ENCODE measurements around the gene HLA-DMA.

Gene HLA-DMA

DNA sequence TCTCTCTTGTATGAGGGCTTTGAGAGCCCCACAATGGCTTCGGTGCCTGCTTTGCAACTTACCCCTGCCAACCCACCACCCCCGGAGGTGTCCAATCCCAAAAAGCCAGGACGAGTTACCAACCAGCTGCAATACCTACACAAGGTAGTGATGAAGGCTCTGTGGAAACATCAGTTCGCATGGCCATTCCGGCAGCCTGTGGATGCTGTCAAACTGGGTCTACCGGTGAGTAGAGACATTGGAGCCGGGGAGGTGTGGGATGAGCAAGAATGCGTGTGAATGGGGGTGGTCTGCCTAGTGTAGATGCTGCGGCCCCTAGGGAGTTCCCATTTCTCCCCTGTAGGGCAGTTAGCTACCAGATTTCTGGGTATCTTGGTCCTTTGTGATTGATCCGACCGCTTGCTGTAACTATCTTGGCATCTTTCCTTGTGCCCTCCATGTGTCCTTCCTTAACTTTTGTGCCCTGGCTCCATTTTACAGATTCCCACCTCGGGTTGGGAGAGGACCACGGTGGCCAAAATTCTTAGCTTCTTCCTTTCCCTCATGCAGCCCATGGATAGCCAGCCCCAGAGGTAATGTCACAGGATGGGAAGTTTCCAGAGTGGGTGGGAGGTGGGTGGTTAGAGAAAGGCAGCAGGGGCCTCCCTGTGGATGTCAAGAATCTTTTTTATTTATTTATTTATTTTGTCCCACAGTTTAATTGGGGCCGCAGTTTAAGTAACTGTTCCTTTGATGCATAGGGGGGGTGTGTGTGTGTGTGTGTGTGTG is 21.8 kb upstream of the HLA-DMA start:
- DNase-seq (ENCODE audit: low read depth, low spot score) = no peak

DNA sequence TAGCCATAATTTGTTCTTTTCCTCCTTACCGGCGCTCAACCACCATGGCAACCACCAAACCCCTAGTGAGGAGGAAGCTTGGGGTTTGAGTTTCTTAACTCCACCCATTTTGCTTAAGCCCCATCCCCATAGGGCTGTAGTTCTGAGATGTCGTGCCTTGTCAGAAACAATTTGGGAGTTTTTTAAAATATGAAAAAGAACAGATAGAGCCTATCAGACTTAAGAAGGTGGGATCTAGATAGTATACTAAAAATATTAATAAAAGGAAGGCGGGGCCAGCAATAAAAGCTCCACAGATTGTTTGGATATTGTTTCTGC is 21.1 kb upstream of the HLA-DMA start:
- no peak for DNase-seq (ENCODE audit: low read depth, low spot score)

DNA sequence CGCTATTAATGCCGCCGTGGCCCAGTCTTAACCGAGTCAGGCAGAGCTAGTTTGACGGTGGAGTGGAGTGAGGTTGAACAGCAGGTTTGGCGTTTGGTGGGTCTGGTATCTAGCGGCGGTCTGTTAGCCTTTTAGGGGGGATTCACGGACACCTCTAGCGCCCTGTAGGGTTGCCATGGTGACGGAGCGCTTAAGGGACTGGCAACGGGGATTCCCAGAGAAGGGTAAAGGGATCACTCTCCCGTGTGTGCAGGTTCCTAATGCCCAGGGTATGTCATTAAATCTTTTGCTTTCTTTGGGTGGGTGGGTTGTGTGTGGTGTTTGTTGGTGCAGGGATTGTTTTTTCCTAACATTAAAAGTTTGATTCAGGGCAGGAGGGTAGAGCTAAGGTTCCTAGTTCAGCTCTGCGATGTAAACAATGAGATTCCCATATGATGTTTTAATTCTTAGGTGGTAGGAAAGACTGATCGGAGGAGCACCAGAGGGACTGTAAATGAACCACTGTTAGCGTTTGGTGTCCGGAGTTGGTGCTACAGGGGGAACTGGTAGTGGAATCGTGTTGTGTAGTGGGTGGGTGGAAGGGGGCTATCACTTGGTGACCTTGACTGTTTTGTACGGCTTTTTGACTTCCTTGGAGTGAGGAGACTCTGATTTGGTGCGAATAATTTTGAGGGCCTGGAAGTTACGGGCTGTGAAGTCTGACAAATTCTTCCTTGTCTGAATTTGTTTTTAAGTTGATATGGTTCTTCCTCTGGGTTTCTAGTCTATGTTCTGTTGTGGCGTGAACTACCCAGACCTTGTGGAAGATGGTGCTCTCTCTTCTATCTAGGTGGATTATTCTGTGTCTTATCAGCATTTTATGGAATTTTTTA is 20.5 kb upstream of the HLA-DMA start:
- DNase-seq (ENCODE audit: low read depth, low spot score) = no peak

DNA sequence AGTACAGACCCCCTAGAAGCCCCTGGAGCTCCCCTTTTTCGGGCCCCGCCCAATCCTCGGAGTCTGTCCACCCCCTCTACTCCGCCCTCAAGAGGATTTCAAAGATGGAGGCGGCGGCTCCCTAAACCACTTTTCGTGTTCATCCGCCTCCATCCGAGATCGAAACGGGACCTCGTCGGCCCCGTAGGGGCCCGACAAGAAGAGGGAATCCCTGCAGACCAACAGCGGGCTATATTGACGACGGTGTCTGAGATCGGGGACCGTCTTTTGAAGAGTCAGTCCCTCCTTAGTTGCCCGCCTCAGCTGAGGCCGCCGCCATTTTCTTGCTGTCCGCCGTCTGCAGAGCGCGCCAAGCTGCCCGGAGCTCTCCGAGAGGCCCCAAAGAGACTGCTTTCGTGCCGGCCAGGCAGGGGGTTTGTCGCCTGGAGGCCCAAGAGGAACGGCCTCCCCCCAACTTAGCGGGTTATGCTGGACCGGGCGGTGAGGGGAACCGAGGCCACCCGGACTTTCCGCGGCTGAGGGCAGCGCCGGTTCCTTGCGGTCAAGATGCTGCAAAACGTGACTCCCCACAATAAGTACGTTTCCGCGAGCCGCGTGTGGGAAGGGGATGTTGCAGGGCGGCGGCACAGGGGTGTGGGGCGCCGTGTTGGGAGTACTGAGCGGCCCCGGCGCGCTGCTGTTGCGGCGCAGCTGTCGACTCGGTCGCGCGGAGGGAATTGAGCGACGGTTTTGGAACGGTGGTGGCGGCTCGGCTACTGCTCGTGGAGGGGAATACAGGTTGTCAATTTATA is 19.7 kb upstream of the HLA-DMA start:
- no peak for DNase-seq (ENCODE audit: low read depth, low spot score)

DNA sequence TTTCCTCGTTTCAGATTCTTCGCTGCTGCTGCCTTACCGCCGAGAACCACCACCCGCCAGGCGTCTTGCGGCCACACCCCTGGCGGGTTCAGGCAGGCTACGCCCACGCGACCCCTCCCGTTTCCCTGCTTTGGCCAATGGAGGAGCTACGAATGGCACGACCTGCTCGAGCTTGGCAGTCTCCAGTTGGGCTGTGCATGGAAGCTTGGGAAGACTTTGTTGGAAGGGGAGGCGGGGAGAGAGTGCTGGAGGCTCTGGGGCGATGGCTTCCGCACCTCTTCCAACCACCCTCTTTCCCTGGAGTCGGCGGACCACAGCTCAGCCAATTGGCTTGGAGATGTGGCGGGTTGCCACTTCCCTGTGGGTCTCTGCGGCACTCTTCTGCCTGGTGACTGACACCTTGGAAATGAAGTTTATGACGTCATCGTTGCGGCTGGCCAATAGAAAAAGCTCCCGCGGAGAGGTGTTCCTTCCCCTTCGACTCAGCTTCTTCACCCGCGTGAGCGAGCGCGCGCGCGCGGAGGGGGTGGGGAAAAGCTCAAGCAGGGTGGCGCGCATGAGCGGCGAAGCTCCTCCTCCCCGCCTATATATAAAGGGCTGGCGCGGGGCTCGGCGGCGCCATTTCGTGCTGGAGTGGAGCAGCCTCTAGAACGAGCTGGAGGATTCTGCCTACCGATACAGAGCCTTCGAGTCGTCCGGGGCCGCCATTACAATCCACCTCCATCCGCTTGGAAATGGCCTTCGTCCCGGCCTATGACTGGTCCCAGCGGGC is 18.9 kb upstream of the HLA-DMA start:
- DNase-seq (ENCODE audit: low read depth, low spot score) = no peak

DNA sequence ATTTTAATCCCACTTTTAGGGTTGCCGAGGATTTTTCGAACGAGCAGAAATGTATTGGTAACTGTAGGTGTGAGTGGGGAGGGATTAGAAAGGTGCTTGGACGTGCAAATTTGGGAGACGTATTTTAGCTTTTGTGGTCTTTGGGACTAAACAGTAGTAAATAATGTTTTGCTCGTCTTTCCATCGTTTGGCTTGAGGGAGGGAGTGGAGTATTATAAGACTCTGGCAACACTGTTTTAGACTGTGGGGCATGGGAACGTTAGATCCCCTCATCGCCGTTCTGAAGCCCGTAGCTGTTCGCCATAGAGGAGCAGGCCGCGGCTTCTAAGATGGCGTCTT is 18.3 kb upstream of the HLA-DMA start:
- no peak for DNase-seq (ENCODE audit: low read depth, low spot score)

DNA sequence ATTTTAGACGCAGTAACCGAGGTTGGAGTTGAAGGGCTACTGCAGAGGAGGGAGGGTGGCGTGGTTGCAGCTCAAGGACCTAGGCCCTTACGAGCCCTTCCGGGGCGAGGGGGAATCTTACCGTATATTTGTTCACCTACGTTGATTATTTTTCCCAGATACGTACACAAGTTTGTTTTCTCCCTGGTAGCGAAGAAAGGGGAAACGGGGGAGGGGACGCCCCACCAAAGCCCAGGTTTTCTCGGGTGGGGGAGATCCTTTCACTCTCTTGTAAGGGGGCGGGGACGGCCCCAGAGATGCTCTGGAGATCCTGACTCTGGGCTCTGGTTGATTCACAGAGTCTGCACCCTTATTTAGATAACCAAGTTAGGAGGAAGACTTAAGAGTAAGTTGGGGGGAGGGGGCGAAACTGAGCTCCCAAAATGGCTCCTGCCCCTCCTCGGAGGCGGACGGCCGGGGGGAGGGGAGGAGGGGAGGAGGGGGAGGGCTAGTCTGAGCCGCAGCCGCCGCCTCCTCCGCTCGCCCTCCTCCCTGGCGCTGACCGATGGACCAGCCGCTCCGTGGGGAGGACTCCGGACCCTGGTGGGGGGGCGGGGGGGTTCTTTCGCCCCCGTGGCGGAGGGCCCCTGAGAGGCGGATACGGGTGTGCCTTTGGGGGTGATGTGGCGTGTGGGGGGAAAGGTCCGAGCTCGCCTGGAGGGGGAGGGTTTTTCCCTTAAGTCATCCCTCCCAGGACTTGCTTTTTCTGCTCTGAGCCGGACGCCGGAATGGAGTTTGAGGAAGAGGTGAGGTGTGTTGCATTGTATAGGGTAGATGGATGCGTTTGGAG is 17.7 kb upstream of the HLA-DMA start:
- DNase-seq (ENCODE audit: low read depth, low spot score) = no peak

DNA sequence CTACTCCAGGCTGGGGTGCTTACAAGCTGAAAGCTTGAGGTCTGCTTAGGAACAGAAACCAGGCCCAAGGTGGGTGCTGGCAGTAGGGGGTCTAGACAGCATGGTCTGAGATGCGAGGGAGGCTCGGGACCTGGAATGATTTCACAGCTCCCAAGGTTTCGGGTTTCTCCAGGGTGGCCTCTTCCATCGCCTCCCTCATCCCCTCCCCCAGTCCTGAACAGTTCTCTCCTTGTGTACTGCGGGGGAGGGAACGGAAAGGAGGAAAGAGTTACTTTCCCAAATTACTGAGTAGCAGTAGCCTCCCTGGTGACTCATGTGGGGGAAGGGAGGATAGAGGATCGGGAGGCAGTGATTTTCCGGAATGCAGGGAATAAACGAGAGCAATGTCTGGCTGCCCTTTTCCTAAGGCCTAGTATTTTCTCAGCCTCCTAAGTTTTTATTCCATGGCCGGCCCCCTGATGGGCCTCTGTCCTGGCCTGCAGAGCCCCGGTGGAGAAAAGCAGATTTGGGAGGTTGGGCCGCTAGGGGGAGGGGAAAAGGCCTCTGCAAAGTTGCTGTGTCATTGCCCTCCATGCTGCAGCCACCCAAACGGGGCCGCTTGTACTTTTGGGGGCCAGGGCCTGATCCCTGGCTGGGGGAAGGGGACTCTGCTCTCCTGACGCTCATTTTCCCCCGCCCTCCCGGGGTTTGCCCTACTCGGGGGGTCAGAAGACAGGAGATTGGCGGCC is 17.0 kb upstream of the HLA-DMA start:
- no peak for DNase-seq (ENCODE audit: low read depth, low spot score)

DNA sequence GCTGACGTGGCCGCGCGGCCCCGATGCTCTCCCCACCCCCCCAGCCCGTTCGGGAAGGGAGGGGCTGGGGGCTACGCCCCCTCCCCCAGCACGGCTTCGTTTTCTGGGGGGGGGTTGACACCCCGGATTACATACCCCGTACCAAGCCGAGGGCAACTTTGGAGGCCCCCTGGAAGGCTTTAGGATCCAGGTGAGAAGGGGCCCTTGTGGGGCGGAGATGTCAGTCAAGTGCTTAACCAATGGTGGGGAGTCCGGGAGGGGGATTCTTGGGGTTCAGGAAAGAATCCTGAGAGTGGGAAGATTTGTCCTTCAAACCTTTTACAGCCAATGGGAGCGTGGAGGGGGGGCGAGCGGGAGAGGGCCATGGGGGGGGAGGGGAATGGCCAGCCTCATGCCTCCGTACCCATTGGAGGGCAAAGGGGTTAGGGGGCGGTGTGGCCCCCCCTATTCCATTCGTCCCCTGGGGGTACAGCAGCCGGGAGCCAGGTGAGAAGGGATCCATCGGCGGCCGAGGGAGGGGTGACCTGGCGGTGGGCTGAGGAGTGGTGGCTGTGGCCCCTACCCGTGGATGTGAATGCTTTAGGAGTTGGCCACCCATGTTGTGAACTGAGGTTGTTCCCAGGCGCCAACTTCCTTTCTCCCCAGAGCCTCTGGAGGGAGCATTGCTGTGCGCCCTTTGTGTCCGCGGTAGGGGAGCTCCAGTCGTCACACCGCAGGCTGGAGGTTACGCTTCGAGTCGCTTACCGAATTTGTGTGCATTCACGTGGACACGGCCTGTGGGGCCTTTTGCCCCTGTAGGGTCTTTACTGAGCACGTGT is 16.2 kb upstream of the HLA-DMA start:
- DNase-seq (ENCODE audit: low read depth, low spot score) = no peak

DNA sequence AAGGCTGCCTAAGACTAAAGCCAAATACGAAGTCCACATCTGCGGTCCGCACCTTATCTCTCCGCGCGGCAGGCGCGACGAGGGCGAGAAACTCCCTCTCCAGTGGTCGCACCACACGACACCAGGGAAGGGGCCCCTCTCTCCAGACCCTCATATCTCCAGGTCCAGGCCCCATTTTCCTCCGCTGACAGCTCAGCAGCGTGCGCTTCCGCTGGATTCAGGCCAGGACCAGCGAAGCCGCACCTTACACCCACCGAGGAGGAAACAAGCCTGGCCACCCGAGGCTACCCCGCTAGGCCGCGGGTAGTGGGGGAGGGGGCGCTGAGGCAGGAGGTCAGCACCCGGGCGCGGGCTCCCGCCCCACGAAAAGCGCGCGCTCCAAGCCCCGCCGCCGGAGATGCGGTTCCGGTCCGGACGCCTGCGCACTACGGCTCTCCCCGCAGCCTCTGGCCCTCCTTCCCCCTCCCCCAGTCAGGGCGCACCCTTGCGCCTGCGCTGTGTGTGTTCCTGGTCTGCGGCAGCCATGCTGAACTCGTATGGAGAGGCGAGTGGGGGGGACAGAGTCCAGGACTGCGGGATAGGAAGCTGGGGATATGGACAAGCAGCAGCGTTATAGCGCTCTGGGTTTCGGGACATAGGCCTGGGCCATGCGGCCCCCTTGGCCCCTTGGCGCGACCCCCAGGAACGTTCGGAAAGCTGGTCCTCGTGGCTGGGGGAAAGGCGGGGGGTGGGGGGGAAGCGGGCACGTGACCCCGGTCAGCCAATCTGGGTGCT is 15.4 kb upstream of the HLA-DMA start, which contains the start of gene BRD2:
Gene BRD2 (plus strand): TSS at position 502 of the 774 bp plus-strand sequence. CDS start 4,305 bp downstream, outside the sequence.
- DNase-seq (ENCODE audit: low read depth, low spot score) = no peak

DNA sequence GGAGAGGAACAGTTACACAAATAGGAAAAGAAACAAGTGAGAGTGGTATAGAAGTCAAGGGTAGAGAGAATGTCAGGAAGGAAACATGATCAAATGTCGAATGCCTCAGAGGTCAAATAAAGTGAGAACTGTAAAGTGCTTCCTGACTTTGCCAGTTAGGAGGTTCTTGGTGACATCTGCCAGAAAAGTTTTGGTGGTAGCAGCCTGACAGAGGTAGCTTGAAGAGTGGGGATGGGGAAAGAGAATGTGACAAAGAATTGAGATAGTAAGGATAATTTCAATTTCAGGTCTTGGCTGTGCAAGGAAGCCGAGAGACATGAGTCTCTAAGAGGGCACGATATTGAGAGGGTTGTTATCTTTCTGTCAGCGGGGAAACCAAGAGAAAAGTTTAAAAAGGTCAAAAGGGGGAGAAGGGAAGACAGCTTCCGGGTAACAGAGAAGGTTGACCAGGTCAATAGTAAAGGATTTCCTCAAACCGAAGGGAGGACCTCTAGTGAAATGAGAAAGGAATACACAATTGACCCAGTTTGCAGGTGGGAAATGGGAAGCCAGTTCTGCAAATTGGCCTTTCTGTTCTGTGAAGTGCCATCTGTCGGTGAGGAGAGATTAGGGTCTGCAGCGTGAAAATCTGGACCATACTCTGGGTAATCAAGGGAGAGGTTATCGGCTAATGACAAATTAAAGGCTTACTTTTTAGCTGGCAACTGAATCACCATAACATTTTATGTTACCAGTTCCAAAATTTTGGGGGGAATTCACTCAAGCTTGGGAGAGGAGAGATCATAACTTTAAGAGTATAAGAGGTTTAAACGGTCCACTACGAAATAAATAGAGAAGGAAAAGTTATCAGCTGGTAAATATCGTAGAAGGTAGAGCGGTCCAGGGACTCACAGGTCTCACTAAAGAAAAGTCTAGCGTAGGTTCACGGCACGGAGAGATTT is 14.5 kb upstream of the HLA-DMA start:
- no peak for DNase-seq (ENCODE audit: low read depth, low spot score)

DNA sequence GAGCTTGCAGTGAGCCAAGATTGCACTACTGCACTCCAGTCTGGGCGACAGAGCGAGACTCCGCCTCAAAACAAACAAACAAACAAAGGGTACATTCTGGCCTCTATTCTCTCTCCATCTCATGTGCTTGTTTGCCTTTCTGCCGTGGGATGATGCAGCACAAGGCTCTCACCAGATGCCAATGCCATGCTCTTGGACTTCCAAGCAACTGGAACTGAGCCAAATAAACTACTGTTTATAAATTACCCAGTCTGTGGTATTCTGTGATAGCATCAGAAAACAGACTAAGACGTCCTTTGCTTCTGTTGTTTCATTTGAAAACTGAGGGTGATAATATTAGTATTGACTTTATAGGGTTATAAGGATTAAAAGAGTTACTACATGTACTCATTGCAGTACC is 11.9 kb upstream of the HLA-DMA start:
- DNase-seq (ENCODE audit: low read depth, low spot score) = no peak

DNA sequence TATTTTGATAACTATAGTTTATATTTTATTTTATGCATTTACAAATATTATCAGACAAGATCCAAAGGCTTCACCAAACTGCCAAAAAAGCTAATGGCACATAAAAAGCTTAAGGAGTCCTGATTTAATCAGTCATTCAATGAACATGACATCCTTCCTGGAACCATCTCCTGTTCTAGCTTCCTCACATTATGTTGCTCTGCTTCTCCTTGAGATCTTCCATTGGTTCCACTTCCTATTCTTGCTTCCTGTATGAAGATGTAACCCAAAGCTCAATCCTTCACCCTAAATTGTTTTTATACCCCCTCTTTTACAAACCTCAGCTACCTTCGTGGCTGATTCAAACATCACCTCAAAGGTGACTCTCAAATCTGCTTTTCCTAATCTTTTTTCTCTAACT is 11.0 kb upstream of the HLA-DMA start:
- no peak for DNase-seq (ENCODE audit: low read depth, low spot score)

DNA sequence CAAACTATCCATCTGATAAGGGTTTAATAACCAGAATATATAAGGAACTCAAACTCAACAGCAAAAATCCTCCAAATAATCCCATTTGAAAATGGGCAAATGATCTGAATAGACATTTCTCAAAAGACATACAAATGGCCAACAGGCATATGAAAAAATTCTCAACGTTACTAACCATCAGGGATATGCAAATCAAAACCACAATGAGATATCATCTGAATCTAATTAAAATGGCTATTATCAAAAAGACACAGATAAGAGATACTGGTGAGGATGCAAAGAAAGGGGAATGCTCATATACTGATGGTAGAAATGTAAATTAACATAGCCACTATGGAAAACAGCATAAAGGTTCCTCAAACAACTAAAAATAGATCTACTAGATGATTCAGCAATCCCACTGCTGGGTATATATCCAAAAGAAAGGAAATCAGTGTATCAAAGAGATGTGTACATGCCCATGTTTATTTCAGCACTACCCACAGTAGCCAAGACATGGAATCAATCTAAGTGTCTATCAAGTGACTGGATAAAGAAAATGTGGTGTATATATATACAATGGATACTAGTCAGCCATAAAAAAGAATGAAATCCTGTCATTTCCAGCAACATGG is 9.4 kb upstream of the HLA-DMA start:
- DNase-seq (ENCODE audit: low read depth, low spot score) = no peak

DNA sequence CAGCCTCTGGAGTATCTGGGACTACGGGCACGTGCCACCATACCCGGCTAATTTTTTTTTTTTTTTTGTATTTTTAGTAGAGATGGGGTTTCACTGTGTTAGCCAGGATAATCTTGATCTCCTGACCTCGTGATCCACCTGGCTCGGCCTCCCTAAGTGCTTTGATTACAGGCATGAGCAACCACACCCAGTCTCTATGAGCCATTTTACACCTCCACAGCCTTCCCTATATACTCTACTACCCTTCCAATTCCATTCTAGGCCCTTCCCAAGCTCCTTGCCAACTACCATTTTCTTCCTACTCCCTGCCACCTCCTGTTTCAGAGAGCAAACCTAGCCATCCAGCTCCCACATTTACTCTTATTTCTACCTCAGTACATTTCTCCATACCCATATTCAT is 7.7 kb upstream of the HLA-DMA start:
- no peak for DNase-seq (ENCODE audit: low read depth, low spot score)

DNA sequence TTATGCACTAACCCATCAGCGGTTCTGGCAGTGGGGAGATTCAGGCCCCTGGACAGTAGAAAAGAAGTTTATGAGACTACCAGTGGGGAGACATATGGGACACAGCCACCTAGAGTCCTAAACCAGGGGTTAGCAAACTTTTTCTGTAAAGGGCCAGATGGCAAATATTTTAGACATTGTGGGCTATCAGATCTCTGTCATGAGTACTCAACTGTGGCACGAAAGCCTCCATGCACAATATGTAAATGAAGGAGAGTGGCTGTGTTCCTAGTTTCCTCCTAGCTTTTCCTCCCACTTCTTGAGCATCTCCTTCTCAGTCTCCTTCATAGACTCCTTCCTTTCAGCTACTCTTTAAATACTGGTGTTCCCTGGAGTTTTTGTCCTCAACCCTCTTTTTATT is 3.3 kb upstream of the HLA-DMA start:
- DNase-seq (ENCODE audit: low read depth, low spot score) = no peak

Data from iPS DF 19.7 (cell line).